Neural progenitor cell (in vitro differentiated cells): ENCODE data around the gene SLC25A26.

Experiments used
- EZH2phosphoT487 ChIP-seq: fragments of 200-600 bp; sonication (generic); IDR thresholded peaks from 2 replicates; pipeline ENCODE4 v1.6.1; 2017; ENCODE audit warnings: antibody characterized with exemption
- TF ChIP-seq, protein P1 (sequence below): fragments of 200-600 bp; sonication (generic); IDR thresholded peaks from 2 replicates; pipeline ENCODE4 v1.5.1; 2017; ENCODE audit warnings: antibody characterized with exemption, mild to moderate bottlenecking

GRCh38 chr3:66233033-66233432 lies 12.2 kb downstream of the SLC25A26 start:
- no peak for TF ChIP-seq EZH2phosphoT487
- TF ChIP-seq, protein P1, sequence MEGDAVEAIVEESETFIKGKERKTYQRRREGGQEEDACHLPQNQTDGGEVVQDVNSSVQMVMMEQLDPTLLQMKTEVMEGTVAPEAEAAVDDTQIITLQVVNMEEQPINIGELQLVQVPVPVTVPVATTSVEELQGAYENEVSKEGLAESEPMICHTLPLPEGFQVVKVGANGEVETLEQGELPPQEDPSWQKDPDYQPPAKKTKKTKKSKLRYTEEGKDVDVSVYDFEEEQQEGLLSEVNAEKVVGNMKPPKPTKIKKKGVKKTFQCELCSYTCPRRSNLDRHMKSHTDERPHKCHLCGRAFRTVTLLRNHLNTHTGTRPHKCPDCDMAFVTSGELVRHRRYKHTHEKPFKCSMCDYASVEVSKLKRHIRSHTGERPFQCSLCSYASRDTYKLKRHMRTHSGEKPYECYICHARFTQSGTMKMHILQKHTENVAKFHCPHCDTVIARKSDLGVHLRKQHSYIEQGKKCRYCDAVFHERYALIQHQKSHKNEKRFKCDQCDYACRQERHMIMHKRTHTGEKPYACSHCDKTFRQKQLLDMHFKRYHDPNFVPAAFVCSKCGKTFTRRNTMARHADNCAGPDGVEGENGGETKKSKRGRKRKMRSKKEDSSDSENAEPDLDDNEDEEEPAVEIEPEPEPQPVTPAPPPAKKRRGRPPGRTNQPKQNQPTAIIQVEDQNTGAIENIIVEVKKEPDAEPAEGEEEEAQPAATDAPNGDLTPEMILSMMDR = no peak
